SU-DHL-6 (cell line): ENCODE measurements around the gene MYRFL.

ENCODE experiments used
- CTCF ChIP-seq: fragments of 200-600 bp; sonication (generic); IDR thresholded peaks from one replicate; pipeline ENCODE4 v1.5.1; 2017; ENCODE audit warnings: antibody characterized with exemption, mild to moderate bottlenecking, low read length, moderate library complexity; ENCODE audit not compliant: insufficient read depth, poor library complexity, severe bottlenecking
- EZH2phosphoT487 ChIP-seq: fragments of 200-600 bp; sonication (generic), shearing (Covaris generic); conservative IDR thresholded peaks from 2 replicates; pipeline ENCODE4 v1.6.1; 2018; ENCODE audit warnings: mild to moderate bottlenecking, antibody characterized with exemption, low read length, moderate library complexity, mixed read lengths

GRCh38 chr12:69886715-69887114, 61.7 kb downstream of the MYRFL start:
- no peak for TF ChIP-seq CTCF
- TF ChIP-seq EZH2phosphoT487, result no peak
